GM21529 (cell line): ENCODE measurements around the gene NOS1AP.
"Not testable (repeated sequence)": the region's sequence is repeated elsewhere in the genome, so short reads cannot be mapped to it uniquely, and the experiment has no call there.

ENCODE experiments used
- ATAC-seq: cut with Tn5 transposase; IDR thresholded peaks from one replicate; pipeline ENCODE4 v1.9.1; 2021; ENCODE audit not compliant: unreplicated experiment

Gene NOS1AP

GRCh38 chr1:162056579-162056978, 12.9 kb upstream of the NOS1AP start:
- no peak for ATAC-seq

DNA sequence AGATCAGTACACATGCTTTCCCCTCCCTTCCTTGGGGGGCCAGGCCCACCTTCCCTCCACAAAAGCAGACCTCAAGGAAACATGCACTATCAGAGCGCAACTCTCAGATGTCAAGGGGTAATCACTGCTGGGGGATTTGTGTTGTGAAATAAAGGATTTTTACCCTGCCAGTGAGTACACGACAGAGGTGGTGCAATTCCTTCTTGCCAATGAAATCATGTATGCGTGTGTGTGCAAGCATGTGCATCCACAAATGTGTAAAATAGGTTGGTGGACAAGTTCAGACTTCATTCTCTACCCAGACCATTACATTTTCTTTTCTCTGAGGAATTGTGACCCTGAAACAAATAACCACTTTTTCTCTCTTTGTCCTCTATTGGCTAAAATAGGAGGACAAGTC, 9.8 kb upstream of the NOS1AP start:
- ATAC-seq = no peak

- ATAC-seq = no peak
Observed at GRCh38 chr1:162060314-162060713, 9.2 kb upstream of the NOS1AP start.

DNA sequence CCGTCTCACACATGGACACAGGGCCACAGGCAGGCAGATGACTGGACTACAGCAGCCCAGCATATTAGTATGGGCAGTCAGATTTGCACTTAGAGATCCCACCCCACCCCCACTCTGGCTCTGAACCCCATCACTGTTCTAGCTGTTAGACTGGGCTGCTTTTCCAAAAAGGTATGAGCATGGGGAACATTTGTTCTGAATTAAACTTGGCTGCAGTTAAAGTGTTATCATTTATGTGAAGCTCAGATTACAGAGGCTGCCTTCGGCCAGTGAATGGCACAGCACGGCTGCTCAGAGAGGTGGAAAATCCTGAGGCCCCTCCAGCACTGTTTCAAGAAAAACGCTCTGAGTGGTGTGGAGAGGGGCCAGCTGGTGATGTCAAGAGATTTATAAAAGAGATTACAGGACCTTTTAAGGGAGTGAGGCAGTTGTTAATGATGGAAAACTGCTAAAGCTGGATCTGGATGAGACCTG, 6.9 kb upstream of the NOS1AP start:
- ATAC-seq = no peak

- ATAC-seq = no peak
Observed at GRCh38 chr1:162065016-162065415, 4.5 kb upstream of the NOS1AP start.

DNA sequence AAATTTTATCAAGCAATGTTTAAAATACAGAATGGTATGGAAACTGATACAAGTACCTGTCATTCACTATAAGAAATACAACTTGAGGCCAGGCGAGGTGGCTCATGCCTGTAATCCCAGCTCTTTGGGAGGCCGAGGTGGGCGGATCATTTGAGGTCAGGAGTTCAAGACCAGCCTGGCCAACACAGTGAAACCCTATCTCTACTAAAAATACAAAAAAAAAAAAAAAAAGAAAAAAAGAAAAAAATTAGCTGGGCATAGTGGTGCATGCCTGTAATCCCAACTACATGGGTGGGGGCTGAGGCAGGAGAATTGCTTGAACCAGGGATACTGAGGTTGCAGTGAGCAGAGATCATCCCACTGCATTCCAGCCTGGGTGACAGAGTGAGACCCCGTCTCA, 2.7 kb upstream of the NOS1AP start:
- not testable (repeated sequence) for ATAC-seq

DNA sequence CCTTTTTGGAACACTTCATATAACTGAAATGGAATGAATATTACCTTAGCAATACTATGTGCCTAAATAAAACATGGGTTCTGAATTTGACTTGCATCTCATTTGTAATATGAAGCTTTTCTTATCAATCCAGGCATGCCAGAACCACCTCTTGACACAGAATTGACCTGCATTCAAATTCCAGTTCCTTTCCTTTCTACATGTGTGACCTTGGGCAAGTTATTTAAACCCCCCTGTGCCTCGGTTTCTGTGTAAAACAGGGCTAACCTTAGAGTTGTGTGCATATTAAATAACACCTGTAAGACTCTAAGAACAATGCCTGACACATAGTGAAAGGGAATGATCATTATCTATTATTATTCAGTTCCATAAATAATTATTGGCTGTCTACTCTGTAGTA, 2.0 kb upstream of the NOS1AP start:
- no peak for ATAC-seq

DNA sequence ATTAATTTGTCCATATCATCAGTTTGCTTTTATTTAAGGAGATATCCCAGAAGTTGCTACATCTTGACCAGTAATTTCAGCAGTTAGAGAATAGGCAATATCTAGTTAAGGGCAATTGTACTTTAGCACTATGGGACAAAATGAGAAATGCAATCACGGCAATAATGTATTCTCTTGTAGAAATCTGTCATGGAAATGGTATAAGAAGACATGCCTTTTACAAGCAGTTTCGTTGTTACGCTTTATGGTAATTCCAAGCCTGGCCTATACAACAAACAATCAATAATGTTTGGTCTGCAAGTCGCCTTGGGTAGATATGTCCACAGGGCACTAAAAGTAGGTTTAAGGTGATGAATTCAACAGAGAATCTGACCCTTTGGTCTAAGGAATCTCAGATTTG, 1.2 kb upstream of the NOS1AP start:
- ATAC-seq = no peak

- no peak for ATAC-seq
Observed at GRCh38 chr1:162070094-162070748, 730 bp downstream of the NOS1AP start.

DNA sequence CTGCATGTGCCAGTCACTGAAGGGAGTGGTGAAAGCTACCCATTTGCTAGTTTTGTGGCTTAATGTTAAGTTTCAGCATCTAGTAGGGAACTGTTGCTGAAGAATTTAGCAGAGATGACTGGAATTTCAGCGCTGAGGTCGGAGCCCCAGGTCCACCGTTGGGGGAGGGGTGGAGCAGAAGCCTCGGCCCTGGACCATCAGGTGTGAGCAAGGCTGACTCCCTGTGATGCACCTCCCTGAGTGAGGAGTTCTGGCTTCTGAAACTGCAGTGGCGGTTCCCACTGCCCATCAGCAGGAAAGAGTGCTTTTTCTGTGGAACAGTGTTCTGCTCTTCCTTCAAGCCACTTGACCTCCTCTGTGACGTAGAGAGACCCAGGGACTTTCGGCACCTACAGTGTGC, 1.3 kb downstream of the NOS1AP start:
- ATAC-seq = no peak

- no peak for ATAC-seq
Observed at GRCh38 chr1:162072740-162073139, 3.2 kb downstream of the NOS1AP start.

DNA sequence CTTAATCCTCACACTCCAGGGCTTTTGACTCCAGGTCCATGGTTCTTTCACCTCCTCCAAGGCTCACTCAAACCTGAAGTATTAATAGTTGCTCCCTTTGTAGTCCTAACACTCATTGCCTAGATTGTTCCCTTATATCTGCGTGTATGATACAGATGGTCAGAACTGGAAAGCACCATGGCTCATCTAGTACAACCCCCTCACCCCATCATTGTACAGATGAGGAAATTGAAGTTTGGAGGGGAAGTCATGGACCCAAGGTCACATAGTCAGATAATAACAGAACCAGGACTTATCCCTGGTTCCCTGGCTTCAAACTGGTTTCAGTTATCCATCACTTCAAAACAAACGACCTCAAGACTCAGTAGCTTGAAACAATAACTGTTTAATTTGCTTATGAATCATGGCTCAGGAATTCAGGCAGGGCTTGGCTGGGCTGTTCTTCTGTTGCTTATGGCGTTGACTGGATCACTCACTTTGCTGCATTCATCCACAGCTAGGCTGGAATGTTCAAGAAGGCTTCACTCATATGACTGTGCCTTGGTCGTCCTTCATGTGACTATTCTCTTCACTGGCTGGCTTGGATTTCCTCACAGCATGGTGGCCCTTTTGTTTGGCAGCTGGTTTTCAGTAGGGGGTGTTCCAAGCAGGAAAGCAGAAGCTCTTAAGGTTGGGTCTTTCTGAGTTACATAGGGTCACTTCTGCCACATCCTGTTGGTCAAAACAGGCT, 5.0 kb downstream of the NOS1AP start:
- ATAC-seq = no peak

DNA sequence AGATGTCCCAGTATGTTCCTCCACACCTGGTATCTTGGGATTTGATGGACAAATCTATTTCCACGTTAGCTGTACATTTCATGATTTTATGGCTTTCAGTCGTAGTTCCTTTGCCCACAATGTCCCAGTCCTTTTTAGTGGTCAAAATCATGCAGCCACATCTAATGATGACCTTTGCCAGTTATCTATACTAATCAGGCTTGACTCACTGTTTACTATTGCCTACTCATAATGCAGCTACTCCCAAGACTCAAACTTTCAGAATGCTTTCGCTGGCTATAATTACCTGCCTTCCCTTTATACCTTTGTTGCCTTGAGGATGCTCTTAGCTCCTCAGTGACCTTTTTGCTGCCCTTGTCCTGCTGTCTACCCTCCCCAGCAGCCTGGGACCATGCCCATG, 6.4 kb downstream of the NOS1AP start:
- ATAC-seq = no peak

- ATAC-seq = no peak
Observed at GRCh38 chr1:162077648-162078299, 8.3 kb downstream of the NOS1AP start.

- no peak for ATAC-seq
Observed at GRCh38 chr1:162079030-162079429, 9.5 kb downstream of the NOS1AP start.

DNA sequence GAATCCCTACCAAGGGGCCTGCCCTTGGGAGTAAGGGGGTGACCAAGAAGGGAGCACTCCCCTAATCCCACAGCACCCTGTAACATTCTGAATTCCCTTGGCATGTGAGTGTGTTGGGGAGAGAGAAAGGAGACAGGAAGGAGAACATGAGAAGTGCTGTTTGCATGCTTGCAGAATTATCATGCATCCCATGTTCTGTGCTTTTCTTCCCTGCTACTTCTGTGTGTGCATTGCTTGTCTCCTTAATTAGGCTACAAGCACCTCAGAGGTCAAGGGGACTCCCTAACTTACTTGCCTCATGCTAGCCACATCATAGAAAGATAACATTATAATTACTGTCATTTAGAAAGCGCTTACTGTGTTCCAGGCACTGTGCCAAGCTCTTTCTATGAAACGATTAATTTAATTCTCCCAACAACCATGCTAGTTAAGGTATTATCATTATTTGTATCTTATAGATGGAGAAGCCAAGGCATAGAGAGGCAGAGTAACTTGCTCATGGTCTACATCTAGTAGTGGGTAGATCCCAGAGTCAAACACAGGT, 11.1 kb downstream of the NOS1AP start:
- no peak for ATAC-seq

DNA sequence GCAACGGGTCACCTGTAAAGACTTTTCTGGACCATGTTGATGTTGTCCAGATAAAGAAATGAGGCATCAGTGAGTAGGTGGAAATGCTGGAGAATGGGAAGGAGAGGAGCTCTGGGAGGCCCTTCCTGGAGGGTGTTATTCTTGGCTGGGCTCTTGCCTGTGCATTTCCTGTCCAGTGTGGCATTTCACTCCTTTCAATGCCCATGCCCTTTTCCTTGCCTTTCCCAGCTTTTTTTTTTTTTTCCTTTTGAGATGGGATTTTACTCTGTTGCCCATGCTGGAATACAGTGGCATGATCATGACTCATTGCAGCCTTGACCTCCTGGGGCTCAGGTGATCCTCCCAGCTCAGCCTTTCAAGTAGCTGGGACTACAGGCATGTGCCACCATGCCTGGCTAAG, 11.8 kb downstream of the NOS1AP start:
- no peak for ATAC-seq

DNA sequence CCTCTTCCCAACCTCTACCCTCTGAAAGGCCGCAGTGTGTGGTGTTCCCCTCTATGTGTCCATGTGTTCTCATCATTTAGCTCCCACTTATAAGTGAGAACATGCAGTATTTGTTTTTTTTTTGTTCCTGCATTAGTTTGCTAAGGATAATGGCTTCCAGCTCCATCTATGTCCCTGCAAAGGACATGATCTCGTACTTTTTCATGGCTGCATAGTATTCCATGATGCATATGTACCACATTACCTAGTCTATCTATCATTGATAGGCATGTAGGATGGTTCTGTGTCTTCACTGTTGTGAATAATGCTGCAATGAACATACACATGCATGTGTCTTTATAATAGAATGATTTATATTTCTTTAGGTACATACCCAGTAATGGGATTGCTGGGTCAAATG, 12.6 kb downstream of the NOS1AP start:
- ATAC-seq = not testable (repeated sequence)

DNA sequence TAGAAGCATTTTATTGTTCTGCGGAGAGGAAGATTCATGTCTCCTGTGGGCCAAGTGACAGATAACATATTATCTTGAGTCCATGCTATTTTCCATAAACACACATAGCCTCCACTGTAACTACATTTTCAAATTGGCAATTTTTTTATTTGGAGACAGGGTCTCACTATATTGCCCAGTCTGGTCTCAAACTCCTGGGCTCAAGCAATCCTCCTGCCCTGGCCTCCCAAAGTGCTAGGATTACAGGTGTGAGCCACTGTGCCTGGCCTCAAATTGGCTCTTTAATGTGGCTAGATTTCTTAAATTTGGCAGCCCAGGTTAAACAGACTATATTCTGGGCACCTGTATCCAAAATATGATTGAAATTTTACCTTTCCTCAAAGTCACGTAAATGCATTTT, 13.8 kb downstream of the NOS1AP start:
- ATAC-seq = no peak

GRCh38 chr1:162085991-162086390, 16.5 kb downstream of the NOS1AP start:
- ATAC-seq = no peak

- ATAC-seq = no peak
Observed at GRCh38 chr1:162087111-162087510, 17.6 kb downstream of the NOS1AP start.

- no peak for ATAC-seq
Observed at GRCh38 chr1:162087574-162087973, 18.1 kb downstream of the NOS1AP start.
